Measurements from ENCODE around the gene STRA8. TPM values are rescaled to one million over a fixed set of nuclear protein-coding genes. Genes with fewer than 3 reads are reported as not detected.
A peak's percentile ranks its signal among the peaks of the same experiment; 100 is the strongest.

Gene STRA8
- polyA plus RNA-seq, 3 donors = not detected

DNA sequence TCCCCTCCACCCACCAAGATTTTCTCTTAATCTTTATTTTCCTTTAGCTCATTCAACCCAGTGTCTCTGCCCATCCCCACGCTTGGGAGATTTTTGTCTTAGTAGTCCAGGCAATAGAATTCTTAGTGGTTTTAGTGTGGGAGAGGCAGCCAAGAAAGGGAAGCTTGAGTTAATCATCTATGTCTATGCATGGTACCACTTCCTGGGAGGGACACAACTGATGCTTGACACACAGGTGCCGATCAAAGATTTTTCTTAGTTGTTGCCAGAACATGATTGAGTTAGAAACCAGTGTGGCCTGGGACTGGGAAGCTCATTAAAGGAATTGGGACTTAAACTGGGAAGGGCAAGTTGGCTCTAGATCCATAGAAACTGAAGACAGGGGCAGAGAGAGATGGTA is 3.1 kb downstream of the STRA8 start:
- H3K9me3 ChIP-seq (replicated peaks in 1 of 2; ENCODE audit: control insufficient read depth in 1 of 2, insufficient read depth in 1 of 2, low read length in 2 of 2) = peaks cover 0 to 2% of the 10 kb centered on the region in 2 donors
- no peak overlapping the region for H3K9ac ChIP-seq (ENCODE audit: insufficient read depth, low read length, poor library complexity, severe bottlenecking)
- H3K79me2 ChIP-seq (ENCODE audit: insufficient read depth, low read length) = no peaks in the 10 kb centered on the region
- intact Hi-C loops (cut with micrococcal nuclease) = no loop called here
- Mint-ChIP-seq H3K4me3 (no peak overlapping the region), H3K4me1 (peaks cover 5% of the 10 kb centered on the region), H3K36me3 (no peaks in the 10 kb centered on the region), H3K27me3 (ENCODE audit: low read depth in 3 of 3) (peaks cover 2 to 10% (median 2%) of the 10 kb centered on the region in 3 donors), H3K9me3 (peaks cover 0 to 4% (median 2%) of the 10 kb centered on the region in 7 donors), H3K27ac (no peak overlapping the region)
- TF ChIP-seq, protein P1, sequence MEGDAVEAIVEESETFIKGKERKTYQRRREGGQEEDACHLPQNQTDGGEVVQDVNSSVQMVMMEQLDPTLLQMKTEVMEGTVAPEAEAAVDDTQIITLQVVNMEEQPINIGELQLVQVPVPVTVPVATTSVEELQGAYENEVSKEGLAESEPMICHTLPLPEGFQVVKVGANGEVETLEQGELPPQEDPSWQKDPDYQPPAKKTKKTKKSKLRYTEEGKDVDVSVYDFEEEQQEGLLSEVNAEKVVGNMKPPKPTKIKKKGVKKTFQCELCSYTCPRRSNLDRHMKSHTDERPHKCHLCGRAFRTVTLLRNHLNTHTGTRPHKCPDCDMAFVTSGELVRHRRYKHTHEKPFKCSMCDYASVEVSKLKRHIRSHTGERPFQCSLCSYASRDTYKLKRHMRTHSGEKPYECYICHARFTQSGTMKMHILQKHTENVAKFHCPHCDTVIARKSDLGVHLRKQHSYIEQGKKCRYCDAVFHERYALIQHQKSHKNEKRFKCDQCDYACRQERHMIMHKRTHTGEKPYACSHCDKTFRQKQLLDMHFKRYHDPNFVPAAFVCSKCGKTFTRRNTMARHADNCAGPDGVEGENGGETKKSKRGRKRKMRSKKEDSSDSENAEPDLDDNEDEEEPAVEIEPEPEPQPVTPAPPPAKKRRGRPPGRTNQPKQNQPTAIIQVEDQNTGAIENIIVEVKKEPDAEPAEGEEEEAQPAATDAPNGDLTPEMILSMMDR (IDR thresholded peaks at IDR 0.05) = no peak
- H3K4me1 ChIP-seq (ENCODE audit: control insufficient read depth in 1 of 2, insufficient read depth in 2 of 2, low read length in 2 of 2) = no peaks in the 10 kb centered on the region
- H2AFZ ChIP-seq (ENCODE audit: insufficient read depth, low read depth, low read length, poor library complexity, severe bottlenecking) = no peak overlapping the region
- no peak overlapping the region for H3K27ac ChIP-seq (ENCODE audit: low read depth in 1 of 2, low read length in 2 of 2)
- DNase-seq = no peak
- H3K27me3 ChIP-seq (ENCODE audit: control insufficient read depth in 2 of 2, insufficient read depth in 2 of 2, low read length in 2 of 2) = no peaks in the 10 kb centered on the region
- H4K20me1 ChIP-seq (ENCODE audit: insufficient read depth, low read length) = no peaks in the 10 kb centered on the region
- H3K36me3 ChIP-seq (replicated peaks in 1 of 2; ENCODE audit: control insufficient read depth in 1 of 2, insufficient read depth in 2 of 2, low read length in 2 of 2) = no peaks in the 10 kb centered on the region
- 11% methylated on average over 1 of the region's 2 CpGs for WGBS (ENCODE audit: insufficient coverage)
- H3K4me2 ChIP-seq (replicated peaks; ENCODE audit: extremely low read depth, low read length, poor library complexity, severe bottlenecking) = no peak overlapping the region
- no peak overlapping the region for H3K4me3 ChIP-seq (replicated peaks in 1 of 3; ENCODE audit: low read depth in 2 of 3, low read length in 3 of 3)

DNA sequence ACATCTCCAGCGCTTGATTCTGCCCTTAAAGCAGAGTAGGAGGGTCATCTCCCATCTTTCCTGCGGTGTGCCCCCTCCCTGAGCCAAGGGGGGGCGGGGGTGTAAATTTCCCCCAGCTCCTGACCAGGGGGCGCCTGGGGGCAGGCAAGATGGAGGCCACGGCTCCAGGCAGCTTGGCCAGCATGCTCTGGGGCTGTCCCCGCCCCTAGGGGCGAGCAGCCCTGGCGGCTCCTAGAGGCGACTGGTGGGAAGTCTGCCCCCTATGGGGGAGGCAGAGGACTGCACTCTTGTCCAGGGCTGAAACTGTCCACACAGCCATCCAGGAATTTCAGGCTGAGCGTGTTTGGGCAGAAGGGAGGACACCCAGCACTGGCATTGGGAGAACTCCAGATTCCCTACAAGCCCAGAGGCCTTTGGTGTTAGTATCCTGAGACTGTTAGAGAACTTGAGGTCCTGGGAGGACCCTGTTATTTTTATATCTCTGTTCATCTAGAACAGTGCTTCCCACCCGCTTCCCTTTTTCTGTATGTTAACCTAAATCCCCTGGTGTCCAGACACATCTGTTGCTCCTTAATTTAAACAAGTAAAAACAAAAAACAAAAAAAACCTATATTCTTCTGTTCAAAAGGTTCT is 4.6 kb downstream of the STRA8 start:
- Histone ChIP-seq H3K4me2 (replicated peaks; ENCODE audit: extremely low read depth, low read length, poor library complexity, severe bottlenecking) (no peak overlapping the region), H4K20me1 (ENCODE audit: insufficient read depth, low read length) (no peaks in the 10 kb centered on the region), H3K4me3 (replicated peaks in 1 of 3; ENCODE audit: low read depth in 2 of 3, low read length in 3 of 3) (no peak overlapping the region), H3K4me1 (ENCODE audit: control insufficient read depth in 1 of 2, insufficient read depth in 2 of 2, low read length in 2 of 2) (no peaks in the 10 kb centered on the region), H3K9me3 (replicated peaks in 1 of 2; ENCODE audit: control insufficient read depth in 1 of 2, insufficient read depth in 1 of 2, low read length in 2 of 2) (peaks cover 3% of the 10 kb centered on the region in 2 donors), H2AFZ (ENCODE audit: insufficient read depth, low read depth, low read length, poor library complexity, severe bottlenecking) (no peak overlapping the region), H3K27ac (ENCODE audit: low read depth in 1 of 2, low read length in 2 of 2) (no peak overlapping the region), H3K27me3 (ENCODE audit: control insufficient read depth in 2 of 2, insufficient read depth in 2 of 2, low read length in 2 of 2) (no peaks in the 10 kb centered on the region), H3K36me3 (replicated peaks in 1 of 2; ENCODE audit: control insufficient read depth in 1 of 2, insufficient read depth in 2 of 2, low read length in 2 of 2) (no peaks in the 10 kb centered on the region), H3K9ac (ENCODE audit: insufficient read depth, low read length, poor library complexity, severe bottlenecking) (no peak overlapping the region), H3K79me2 (ENCODE audit: insufficient read depth, low read length) (no peaks in the 10 kb centered on the region)
- Mint-ChIP-seq H3K9me3 (peaks cover 0 to 11% (median 4%) of the 10 kb centered on the region in 7 donors), H3K4me1 (peaks cover 5% of the 10 kb centered on the region), H3K36me3 (no peaks in the 10 kb centered on the region), H3K27ac (no peak overlapping the region), H3K4me3 (no peak overlapping the region), H3K27me3 (ENCODE audit: low read depth in 3 of 3) (peaks cover 2 to 7% (median 2%) of the 10 kb centered on the region in 3 donors)
- WGBS (ENCODE audit: insufficient coverage) = 91% methylated on average over 7 of the region's 11 CpGs
- no peak for DNase-seq
- intact Hi-C loops (cut with micrococcal nuclease) = no loop called here
- TF ChIP-seq, protein P1 (IDR thresholded peaks at IDR 0.05) = peak; percentile 54

Measured in CD14-positive monocyte (primary cell).